Mesenteric fat pad (tissue), 1 donor: ENCODE data around the gene PRSS21. TPM values are rescaled to one million over a fixed set of nuclear protein-coding genes. Genes with fewer than 3 reads are reported as not detected.

ENCODE experiments used
- DNase-seq: peaks from one replicate; pipeline ENCODE4 v3.0.0-alpha.2; 2020; ENCODE audit warnings: low spot score
- total RNA-seq: library from RNA; stranded (reverse); fragmentation: NEBNext Ultra II Directional; extraction: Animal tissue kit (Norgen Biotek cat#: 25700); gene quantifications from one replicate; pipeline ENCODE4 v1.2.1, GENCODE V29; 2021
- donor health status: DM: yes; HTN: yes; CAD: no.

Gene PRSS21
- total RNA-seq, 1 donor from 2014 or later = not detected

DNA sequence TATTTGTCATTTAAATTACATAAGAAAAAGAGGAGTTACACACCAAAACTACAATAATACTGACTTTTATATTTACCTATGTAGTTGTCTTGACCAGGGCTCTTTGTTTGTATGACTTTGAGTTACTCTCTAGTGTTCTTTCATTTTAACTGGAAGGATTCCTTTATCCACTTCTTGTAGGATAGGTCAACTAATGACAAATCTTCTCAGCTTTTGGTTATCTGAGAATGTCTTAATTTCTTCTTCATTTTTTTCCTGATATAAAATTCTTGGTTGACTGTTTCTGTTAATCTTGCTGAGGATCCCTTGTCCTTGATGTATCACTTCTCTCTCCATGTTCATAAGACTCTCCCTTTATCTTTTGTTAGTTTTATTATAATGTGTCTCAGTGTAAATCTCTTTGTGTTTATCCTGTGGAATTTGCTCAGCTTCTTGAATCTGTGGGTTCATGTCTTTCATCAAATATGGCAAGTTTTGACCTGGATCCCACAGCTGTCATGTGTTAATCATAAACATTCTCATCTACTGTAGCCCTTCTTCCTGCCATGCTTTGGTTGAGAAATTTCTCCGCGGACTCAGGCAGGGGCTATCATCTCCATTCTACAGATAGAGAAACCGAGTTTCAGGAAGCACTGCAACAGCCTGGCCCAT lies 13.4 kb upstream of the PRSS21 start:
- DNase-seq = no peak

- DNase-seq = no peak
These were observed 12.3 kb upstream of the PRSS21 start for GRCh38 chr16:2804728-2805127.

DNA sequence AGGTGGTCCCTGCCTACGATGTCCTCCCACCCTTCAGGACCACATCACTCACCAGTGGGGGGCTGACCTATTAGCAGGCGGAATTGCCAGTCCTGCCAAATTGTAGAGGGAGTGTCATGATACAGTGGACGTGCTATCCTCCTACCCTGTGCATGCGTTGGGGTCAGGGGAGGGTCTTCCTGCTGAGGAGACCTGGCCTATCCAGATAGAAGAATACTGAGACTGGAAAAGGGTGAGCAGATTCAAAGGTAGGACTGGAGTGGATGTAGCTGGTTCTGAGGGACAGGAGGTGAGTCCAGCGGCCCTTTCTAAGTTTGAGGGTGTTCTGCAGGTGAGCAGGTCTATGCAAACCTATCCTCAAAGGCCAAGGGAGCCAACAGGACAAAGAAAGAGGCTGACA lies 10.8 kb upstream of the PRSS21 start:
- no peak for DNase-seq

DNA sequence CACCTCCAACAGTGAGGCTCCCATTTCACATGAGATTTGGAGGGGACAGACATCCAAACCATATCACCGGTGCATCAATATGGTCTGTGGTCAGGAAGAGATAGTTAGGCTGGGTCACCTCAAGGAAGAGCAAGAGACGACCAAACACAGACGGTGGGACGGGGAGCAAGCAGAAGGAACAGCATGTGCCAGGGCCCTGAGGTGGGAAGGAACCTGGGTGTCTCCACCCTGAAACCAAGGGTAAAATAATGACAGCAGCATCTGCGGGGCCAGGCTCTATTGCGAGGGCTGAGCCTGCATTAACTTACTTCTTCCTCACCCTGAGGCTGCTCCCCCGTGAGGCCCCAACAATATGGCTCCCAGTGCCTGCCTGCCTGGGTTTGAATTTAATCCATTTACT lies 8.9 kb upstream of the PRSS21 start:
- DNase-seq = no peak

DNA sequence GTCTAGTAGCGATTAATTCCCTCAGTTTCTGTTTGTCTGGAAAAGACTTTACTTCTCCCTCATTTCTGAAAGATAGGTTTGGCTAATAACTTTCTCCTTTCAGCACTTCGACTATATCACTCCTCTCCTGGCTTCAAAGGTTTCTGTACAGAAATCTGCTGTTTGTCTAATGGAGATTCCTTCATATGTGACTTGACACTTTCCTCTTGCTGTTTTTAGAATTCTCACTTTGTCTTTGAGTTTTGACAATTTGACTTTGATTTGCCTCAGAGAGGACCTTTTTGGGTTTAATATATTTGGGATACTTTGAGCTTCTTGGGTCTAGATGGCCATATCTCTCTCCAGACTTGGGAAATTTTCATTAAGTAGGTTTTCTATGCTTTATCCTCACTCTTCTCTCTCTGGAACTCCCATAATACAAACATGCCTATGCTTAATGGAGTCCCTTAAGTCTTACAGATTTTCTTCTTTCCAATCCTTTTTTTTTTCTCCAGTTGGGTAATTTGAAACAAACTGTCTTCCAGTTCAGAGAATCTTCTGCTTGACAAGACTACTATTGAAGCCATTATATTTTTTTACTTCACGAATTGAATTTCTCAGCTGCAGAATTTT lies 7.8 kb upstream of the PRSS21 start:
- DNase-seq = no peak

- DNase-seq = peak; percentile 51
These were observed 6.4 kb upstream of the PRSS21 start for GRCh38 chr16:2810651-2811050.

DNA sequence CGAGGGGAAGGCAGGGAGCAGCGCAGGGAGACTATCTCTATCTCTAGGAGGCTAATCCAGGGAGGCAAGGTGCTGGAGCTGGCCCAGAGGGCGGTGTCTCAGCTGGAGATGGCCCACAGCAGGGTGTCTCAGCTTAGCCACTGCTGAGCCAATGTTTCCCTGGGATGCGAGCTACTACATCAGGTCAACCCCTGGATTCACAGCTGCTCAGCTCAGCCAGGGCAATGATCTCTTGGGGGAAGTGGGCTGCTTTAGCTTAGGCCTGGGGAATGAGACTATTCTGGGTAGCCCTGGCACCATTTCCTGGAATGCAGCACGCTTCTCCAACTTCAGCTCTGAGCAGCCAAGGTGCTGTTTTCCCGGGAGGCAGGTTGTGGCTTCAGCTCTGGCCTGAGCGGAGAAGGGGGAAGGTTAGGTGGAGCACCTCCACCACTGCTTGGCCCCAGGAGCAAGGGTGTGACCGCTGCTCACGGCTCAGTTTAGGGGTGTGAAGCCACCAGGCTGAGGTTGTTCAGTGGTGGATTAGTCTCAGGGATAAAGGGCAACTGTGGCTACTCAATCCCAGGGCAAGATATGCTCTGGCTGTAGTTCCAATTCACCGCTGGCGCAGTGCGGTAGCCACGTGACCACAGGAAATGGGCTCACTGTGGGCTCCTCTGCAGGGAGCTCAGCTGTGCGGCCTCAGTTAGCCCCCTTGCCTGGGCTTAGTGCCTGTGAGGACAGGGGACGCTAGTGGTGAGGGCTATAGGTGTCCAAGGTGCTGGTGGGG lies 5.2 kb upstream of the PRSS21 start:
- peak; percentile 78 for DNase-seq

DNA sequence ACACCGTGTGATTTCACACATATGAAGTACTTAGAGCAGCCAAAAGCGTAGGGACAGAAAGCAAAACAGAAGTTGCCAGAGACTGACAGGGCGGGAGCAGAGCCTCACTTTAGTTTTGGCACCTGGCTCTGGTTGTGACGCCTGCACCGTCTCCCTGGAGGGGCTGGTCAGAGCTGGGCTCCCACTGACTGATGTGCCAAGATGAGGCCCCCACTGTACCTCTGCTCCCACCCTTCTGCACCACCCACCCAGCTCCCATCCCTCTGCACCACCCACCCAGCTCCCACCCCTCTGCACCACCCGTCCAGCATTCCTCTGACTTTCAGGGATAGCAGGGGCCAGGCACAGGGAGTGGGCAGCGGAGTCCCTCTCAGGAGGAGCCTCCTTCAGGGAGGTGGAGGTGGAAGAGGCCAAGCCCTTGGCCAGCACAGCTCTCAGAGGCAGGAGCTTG lies 3.2 kb upstream of the PRSS21 start:
- peak; percentile 79 for DNase-seq

DNA sequence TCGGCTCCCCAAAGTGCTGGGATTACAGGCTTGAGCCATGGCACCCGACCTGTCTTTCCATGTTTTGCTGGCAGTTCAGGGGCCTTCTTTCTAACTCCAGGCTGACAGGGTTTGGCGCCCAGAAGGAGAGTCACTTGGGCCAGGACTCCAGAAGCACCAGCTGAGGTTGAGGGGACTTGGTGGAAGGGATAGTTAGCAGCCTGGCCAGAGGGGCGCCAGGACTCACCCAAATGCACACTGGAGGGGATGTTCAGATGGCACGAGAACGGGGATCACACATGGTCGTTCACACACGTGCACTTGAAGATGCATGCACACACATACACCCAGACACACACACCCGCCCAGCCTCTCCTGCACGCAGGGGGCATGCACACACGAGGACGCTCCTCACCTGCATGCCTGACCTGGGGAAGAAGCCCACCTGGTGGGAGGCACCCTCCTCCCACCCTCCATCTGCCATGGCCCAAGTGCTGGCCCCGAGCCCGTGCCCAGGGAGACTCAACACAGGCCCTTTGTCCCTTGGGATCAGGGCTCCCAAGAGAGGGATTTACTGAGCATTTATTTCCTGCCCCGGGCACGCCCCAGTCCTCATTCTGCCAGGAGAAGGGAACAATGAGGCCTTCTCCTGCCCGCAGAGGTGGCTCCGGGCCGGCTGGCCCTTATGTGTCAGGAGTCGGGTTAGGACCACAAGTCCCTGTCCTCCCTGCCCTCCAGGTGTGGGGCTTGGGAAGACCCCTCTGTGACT lies 2.3 kb upstream of the PRSS21 start:
- DNase-seq = peak; percentile 85

DNA sequence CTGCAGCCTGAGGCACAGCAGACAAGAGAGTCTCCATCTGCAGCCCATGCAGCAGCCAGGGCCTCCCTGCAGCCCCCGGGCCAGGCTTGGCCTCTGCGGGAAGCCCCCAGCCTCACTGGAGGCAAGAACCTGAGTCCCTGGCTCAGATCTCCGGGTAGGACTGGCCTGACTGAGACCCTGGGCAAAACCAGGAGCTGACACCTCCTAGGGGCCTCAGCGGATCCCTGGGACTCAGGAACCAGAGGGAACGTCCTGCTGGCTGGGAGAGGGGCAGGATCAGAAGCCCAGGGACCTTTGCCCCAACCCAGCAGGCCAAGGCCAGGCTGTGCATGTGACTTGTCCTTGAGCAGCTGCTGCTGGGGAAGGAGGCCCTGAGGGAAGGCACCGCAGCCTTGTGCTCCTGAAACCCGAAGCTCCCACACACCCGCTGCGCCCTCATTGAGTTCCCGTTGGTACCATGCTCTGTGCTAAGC lies 1.7 kb upstream of the PRSS21 start:
- no peak for DNase-seq

DNA sequence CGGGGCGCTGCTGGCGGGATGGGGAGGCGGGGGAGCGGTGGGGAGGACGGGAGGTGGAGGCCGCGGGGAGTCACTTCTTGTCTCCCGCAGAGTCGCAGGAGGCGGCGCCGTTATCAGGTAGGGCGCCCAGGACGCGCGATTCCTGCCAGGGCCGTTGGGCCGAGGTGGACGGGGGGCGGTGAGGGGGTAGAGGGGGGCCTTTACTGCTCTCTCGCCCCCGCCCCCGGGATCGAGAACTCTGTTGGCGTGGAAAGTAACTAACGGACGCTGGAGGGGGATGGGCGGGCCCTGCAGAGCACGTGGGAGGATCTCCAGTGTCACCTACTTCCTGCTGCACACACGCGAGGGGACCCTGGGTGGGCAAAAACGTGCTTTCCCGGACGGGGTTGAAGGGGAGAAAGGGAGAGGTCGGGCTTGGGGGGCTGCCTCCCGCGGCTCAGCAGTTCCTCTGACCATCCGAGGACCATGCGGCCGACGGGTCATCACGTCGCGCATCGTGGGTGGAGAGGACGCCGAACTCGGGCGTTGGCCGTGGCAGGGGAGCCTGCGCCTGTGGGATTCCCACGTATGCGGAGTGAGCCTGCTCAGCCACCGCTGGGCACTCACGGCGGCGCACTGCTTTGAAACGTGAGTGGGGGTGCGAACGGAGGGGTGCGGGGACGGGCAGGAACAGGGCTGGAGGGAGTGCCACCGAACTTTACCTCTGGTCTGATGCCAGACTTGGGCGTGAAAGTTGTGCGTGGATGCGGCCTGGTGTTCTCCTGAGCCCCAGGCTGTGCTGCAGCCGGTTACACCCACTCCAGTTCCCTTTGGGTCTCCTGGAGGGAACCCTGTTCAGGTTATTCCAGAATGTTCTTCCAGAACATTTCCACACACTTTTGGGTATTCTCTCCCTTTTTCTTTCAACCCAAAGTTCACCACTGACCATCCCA lies 569 bp downstream of the PRSS21 start:
- peak; percentile 81 for DNase-seq

DNA sequence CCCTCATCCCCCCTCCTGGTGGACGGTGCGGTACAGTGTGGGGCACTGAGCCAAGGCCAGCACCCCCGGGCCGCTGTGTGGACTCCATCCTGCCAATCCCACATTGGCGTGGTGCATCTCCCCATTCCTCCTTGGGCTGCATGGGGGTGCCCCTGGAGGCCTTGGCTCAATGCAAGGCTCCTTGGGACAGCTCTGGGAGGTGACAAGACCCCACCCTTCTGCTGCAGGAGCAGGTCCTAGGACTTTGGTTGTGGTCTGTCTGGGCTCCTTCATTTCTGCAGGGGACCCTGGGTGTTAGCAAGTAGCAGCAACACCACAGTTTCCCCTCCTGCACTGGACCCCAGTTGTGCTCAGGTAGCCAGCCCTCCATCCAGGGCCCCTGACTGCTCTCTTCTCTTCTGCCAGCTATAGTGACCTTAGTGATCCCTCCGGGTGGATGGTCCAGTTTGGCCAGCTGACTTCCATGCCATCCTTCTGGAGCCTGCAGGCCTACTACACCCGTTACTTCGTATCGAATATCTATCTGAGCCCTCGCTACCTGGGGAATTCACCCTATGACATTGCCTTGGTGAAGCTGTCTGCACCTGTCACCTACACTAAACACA lies 1.3 kb downstream of the PRSS21 start:
- DNase-seq = peak; percentile 71

DNA sequence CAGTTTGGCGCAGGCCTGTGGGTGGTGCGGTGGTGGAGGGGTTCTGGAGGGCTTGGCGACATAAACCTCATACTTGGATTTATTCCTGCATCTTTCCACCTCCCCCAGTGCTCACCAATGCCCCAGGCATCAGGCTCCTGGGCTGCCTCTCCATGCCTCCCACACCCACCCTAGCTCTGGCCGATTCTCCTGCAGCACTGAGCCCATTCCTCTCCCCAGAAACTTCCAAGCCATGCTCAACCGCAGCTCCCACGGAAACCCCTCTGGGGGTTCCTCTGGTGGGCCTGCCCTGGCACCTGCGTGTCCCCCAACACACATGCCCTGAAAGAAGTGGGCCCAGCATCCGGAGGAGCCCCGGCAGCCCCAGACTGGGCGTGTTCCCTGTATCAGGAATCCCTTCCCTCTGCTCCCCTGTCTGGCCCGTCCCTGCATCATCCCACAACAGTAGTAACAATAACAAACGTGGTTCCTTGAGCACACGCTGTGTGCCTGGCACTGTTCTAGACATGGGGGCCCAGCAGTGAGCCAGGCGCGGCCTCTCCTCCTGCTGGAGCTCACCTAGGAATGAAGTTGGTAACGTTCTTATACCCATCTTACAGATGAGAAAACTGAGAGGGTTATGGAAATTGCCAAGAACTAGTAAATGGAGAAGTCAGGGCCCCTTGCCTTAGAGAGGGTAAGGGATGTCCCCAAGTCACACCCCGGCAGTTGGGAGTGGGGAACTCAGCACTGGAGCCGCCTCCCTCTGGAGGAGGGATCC lies 2.3 kb downstream of the PRSS21 start:
- DNase-seq = peak; percentile 79

DNA sequence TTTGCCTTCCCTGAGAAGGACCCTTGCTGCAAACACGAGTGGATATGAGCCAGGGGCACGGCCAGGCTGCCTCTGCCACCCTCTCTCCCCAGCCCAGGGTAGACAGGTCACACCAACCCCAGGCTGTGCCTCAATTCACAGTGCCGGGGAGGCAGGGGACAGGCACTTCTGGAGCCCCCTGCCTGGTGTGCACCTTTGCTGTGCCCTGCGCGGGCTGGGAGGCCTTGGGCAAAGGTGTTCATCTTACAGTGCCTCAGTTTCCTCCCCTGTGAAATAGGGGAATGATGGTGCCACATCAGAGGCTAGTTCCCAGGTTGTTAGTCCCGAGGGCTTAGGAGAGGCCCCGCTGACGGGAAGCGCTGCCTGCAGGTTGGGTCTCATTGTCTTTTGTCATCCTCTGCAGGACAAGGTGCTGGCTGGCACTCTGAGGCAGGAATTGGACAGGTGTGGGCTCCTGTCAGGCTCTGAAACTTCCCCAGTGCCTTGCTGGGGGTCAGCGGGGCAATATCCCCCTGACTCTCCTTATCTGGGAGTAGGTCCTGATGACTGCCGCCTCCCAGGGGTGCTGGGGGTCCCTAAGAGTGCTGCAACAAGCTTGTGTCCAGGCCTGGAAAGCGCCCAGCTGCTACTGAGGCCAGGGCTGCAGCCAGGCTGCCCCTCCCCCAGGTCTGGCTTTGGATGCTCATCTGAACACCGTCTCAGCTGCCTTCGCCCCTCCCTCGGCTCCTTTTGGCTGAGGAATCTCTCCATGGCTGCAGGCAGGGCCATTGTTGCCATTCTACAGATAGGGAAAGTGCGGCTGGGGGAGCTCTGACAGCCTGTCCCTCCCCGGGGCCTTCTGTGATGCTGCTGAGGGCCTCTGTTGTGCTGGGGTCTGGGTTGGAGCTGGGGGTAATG lies 3.1 kb downstream of the PRSS21 start:
- peak; percentile 75 for DNase-seq

- DNase-seq = peak; percentile 80
These were observed 3.9 kb downstream of the PRSS21 start for GRCh38 chr16:2820836-2821486.

GRCh38 chr16:2821487-2822157 lies 4.6 kb downstream of the PRSS21 start:
- DNase-seq = no peak

- no peak for DNase-seq
These were observed 5.1 kb downstream of the PRSS21 start for GRCh38 chr16:2822158-2822495.
